Neural cell (in vitro differentiated cells): ENCODE results near the gene CFAP45. TPM values are rescaled to one million over a fixed set of nuclear protein-coding genes. Genes with fewer than 3 reads are reported as not detected.

Experiments
- H2AFZ ChIP-seq: fragments of 200-600, 300-800 bp; sonication (generic), shearing (Covaris generic); 2 replicates; pipeline ENCODE4 v1.6.0; 2014; ENCODE audit warnings: low read depth, mild to moderate bottlenecking, antibody characterized with exemption, low read length, moderate library complexity
- H3F3A ChIP-seq: fragments of 200-600 bp; shearing (Covaris generic); 2 replicates; pipeline ENCODE4 v1.6.1; 2016; ENCODE audit warnings: mild to moderate bottlenecking, moderate library complexity, mixed read lengths, antibody characterized with exemption, low read length; ENCODE audit not compliant: insufficient read depth, poor library complexity, severe bottlenecking
- H3K27ac ChIP-seq: fragments of 200-600, 300-800 bp; sonication (generic), shearing (Covaris generic); 2 replicates; pipeline ENCODE4 v1.5.1; 2014; ENCODE audit warnings: mild to moderate bottlenecking, low read length, moderate library complexity
- H3K27me3 ChIP-seq: fragments of 300-800, 200-600 bp; sonication (generic), shearing (Covaris generic); 2 replicates; pipeline ENCODE4 v1.6.0; 2014; ENCODE audit warnings: mild to moderate bottlenecking, low read depth, low read length, moderate library complexity; ENCODE audit not compliant: insufficient read depth
- H3K36me3 ChIP-seq: fragments of 300-800, 200-600 bp; sonication (generic), shearing (Covaris generic); 2 replicates; pipeline ENCODE4 v1.5.1; 2014; ENCODE audit warnings: mild to moderate bottlenecking, antibody characterized with exemption, low read length, moderate library complexity; ENCODE audit not compliant: insufficient read depth
- H3K4me2 ChIP-seq: fragments of 300-800, 200-600 bp; sonication (generic), shearing (Covaris generic); 2 replicates; pipeline ENCODE4 v1.6.0; 2014; ENCODE audit warnings: mild to moderate bottlenecking, low read length
- H3K4me3 ChIP-seq: fragments of 300-800, 200-600 bp; sonication (generic), shearing (Covaris generic); 2 replicates; pipeline ENCODE4 v1.5.1; 2014; ENCODE audit warnings: mild to moderate bottlenecking, low read length, moderate library complexity
- H3K79me2 ChIP-seq: fragments of 200-600 bp; shearing (Covaris generic); replicated peaks from 2 replicates; pipeline ENCODE4 v1.6.0; 2014; ENCODE audit warnings: mild to moderate bottlenecking, low read length, moderate library complexity; ENCODE audit not compliant: insufficient read depth
- H3K9ac ChIP-seq: fragments of 300-800, 200-600 bp; sonication (generic), shearing (Covaris generic); 2 replicates; pipeline ENCODE4 v1.6.1; 2016; ENCODE audit warnings: mild to moderate bottlenecking, low read length, mixed read lengths
- H3K9me2 ChIP-seq: fragments of 200-600 bp; shearing (Covaris generic); 2 replicates; pipeline ENCODE4 v1.6.1; 2016; ENCODE audit warnings: mild to moderate bottlenecking, low read length, mixed read lengths; ENCODE audit not compliant: insufficient read depth
- H3K9me3 ChIP-seq: fragments of 200-600, 300-800 bp; sonication (generic), shearing (Covaris generic); 2 replicates; pipeline ENCODE4 v1.6.1; 2016; ENCODE audit warnings: mild to moderate bottlenecking, mixed run types, low read length, moderate library complexity, mixed read lengths
- H4K20me1 ChIP-seq: fragments of 200-600 bp; shearing (Covaris generic); 2 replicates; pipeline ENCODE4 v1.6.1; 2016; ENCODE audit warnings: mild to moderate bottlenecking, mixed run types; ENCODE audit not compliant: insufficient read depth
- CTCF ChIP-seq: fragments of 450-650 bp; IDR thresholded peaks from 2 replicates; pipeline ENCODE4 v1.5.1; 2014; ENCODE audit warnings: antibody characterized with exemption, mild to moderate bottlenecking, moderate library complexity; ENCODE audit not compliant: poor library complexity, severe bottlenecking
- EP300 ChIP-seq: fragments of 450-650 bp; conservative IDR thresholded peaks from 2 replicates; pipeline ENCODE4 v1.6.1; 2014; ENCODE audit warnings: antibody characterized with exemption, mild to moderate bottlenecking, moderate library complexity; ENCODE audit not compliant: poor library complexity, severe bottlenecking
- EZH2 ChIP-seq: fragments of 200-600, 300-800 bp; shearing (Covaris generic), sonication (generic); IDR thresholded peaks from 2 replicates; pipeline ENCODE4 v1.6.1; 2014; ENCODE audit warnings: antibody characterized with exemption, low read length, borderline replicate concordance, mild to moderate bottlenecking; ENCODE audit not compliant: insufficient read depth, poor library complexity, severe bottlenecking
- MXI1 ChIP-seq: fragments of 450-650 bp; conservative IDR thresholded peaks from 2 replicates; pipeline ENCODE4 v1.6.1; 2014; ENCODE audit warnings: antibody characterized with exemption, mild to moderate bottlenecking; ENCODE audit not compliant: poor library complexity, severe bottlenecking
- POLR2AphosphoS5 ChIP-seq: IDR thresholded peaks from 2 replicates; pipeline ENCODE4 v1.6.1; 2012
- RAD21 ChIP-seq: fragments of 450-650 bp; conservative IDR thresholded peaks from 2 replicates; pipeline ENCODE4 v1.6.1; 2014; ENCODE audit warnings: antibody characterized with exemption, mild to moderate bottlenecking, moderate library complexity
- REST ChIP-seq: IDR thresholded peaks from 2 replicates; pipeline ENCODE4 v1.6.1; 2012; ENCODE audit warnings: borderline replicate concordance
- SMC3 ChIP-seq: fragments of 450-650 bp; conservative IDR thresholded peaks from 2 replicates; pipeline ENCODE4 v1.6.1; 2014; ENCODE audit warnings: antibody characterized with exemption, mild to moderate bottlenecking, moderate library complexity; ENCODE audit not compliant: poor library complexity
- TAF1 ChIP-seq: IDR thresholded peaks from 2 replicates; pipeline ENCODE4 v1.6.1; 2012; ENCODE audit warnings: low read depth
- polyA plus RNA-seq: library from polyadenylated mRNA; depleted of rRNA; stranded (reverse); fragments of >200 nt; gene quantifications from 2 replicates; pipeline ENCODE4 v1.2.3, GENCODE V29; 2014

The CFAP45 gene
- polyA plus RNA-seq, 1 donor from 2014 or later: 0.12 TPM

- Histone ChIP-seq H3K79me2 (no peaks in the 10 kb centered on the region), H3K9me2 (no peaks in the 10 kb centered on the region), H3K4me2 (no peak overlapping the region), H3K9me3 (no peaks in the 10 kb centered on the region), H3F3A (no peaks in the 10 kb centered on the region), H3K27me3 (peaks cover 21% of the 10 kb centered on the region), H3K27ac (no peak overlapping the region), H3K4me3 (no peak overlapping the region), H3K9ac (no peak overlapping the region), H4K20me1 (no peaks in the 10 kb centered on the region), H2AFZ (no peak overlapping the region), H3K36me3 (no peaks in the 10 kb centered on the region)
- TF ChIP-seq REST: no peak
- no peak for TF ChIP-seq CTCF
- TF ChIP-seq POLR2AphosphoS5: no peak
- TF ChIP-seq RAD21: no peak
- no peak for TF ChIP-seq EP300
- no peak for TF ChIP-seq MXI1
- TF ChIP-seq EZH2: no peak
- no peak for TF ChIP-seq SMC3
- no peak for TF ChIP-seq TAF1
Measured at GRCh38 chr1:159927849-159928431, 28.0 kb upstream of the CFAP45 start.

GRCh38 chr1:159927211-159927848 is 27.4 kb upstream of the CFAP45 start:
- no peak overlapping the region for H3K4me2 ChIP-seq
- H3K27me3 ChIP-seq: peaks cover 21% of the 10 kb centered on the region
- no peak overlapping the region for H3K4me3 ChIP-seq
- H3K27ac ChIP-seq: no peak overlapping the region
- no peaks in the 10 kb centered on the region for H3K79me2 ChIP-seq
- no peaks in the 10 kb centered on the region for H4K20me1 ChIP-seq
- no peak overlapping the region for H3K9ac ChIP-seq
- no peak overlapping the region for H2AFZ ChIP-seq
- H3K9me2 ChIP-seq: no peaks in the 10 kb centered on the region
- H3K9me3 ChIP-seq: no peaks in the 10 kb centered on the region
- H3F3A ChIP-seq: no peaks in the 10 kb centered on the region
- H3K36me3 ChIP-seq: no peaks in the 10 kb centered on the region
- TF ChIP-seq CTCF: no peak
- TF ChIP-seq TAF1: no peak
- no peak for TF ChIP-seq REST
- TF ChIP-seq RAD21: no peak
- TF ChIP-seq EP300: no peak
- TF ChIP-seq MXI1: no peak
- TF ChIP-seq EZH2: no peak
- TF ChIP-seq SMC3: no peak
- TF ChIP-seq POLR2AphosphoS5: no peak
